NCI-H345 (cell line): ENCODE measurements around the gene ALPL.

Experiments
- DNase-seq: peaks from one replicate; lab custom pipeline; 2025; lab: John Stamatoyannopoulos, UW

Gene ALPL

GRCh38 chr1:21576031-21576797, 67.0 kb downstream of the ALPL start:
- no peak for DNase-seq

GRCh38 chr1:21576798-21577187, 67.6 kb downstream of the ALPL start:
- no peak for DNase-seq

- DNase-seq, result no peak
Observed at GRCh38 chr1:21577324-21577723, 68.1 kb downstream of the ALPL start.

GRCh38 chr1:21577933-21578332, 68.7 kb downstream of the ALPL start:
- DNase-seq, result no peak

GRCh38 chr1:21579791-21580190, 70.6 kb downstream of the ALPL start:
- peak; percentile 58 for DNase-seq

- DNase-seq, result no peak
Observed at GRCh38 chr1:21584096-21584495, 74.9 kb downstream of the ALPL start.

- no peak for DNase-seq
Observed at GRCh38 chr1:21585037-21585436, 75.8 kb downstream of the ALPL start.

GRCh38 chr1:21586222-21586621, 77.0 kb downstream of the ALPL start:
- DNase-seq, result no peak

- DNase-seq, result no peak
Observed at GRCh38 chr1:21586846-21587601, 77.8 kb downstream of the ALPL start.

GRCh38 chr1:21587602-21587953, 78.4 kb downstream of the ALPL start:
- DNase-seq, result no peak

GRCh38 chr1:21589618-21590017, 80.4 kb downstream of the ALPL start:
- no peak for DNase-seq

GRCh38 chr1:21590126-21590880, 81.1 kb downstream of the ALPL start:
- DNase-seq, result peak; percentile 45

GRCh38 chr1:21590934-21591333, 81.7 kb downstream of the ALPL start:
- DNase-seq, result no peak

- DNase-seq, result no peak
Observed at GRCh38 chr1:21592086-21592865, 83.1 kb downstream of the ALPL start.

GRCh38 chr1:21593231-21593630, 84.0 kb downstream of the ALPL start:
- DNase-seq, result no peak

GRCh38 chr1:21594501-21594900, 85.3 kb downstream of the ALPL start:
- no peak for DNase-seq

GRCh38 chr1:21594935-21595897, 86.0 kb downstream of the ALPL start:
- peak; percentile 26 for DNase-seq

- no peak for DNase-seq
Observed at GRCh38 chr1:21596174-21596573, 87.0 kb downstream of the ALPL start.

- no peak for DNase-seq
Observed at GRCh38 chr1:21596628-21597027, 87.4 kb downstream of the ALPL start.

GRCh38 chr1:21597753-21598152, 88.5 kb downstream of the ALPL start:
- no peak for DNase-seq

GRCh38 chr1:21598417-21598816, 89.2 kb downstream of the ALPL start:
- no peak for DNase-seq
